ENCODE data around the gene DDX10. TPM values are rescaled to one million over a fixed set of nuclear protein-coding genes. Genes with fewer than 3 reads are reported as not detected.

The DDX10 gene
- total RNA-seq, 1 experiment from 2014 or later: 72.2 TPM

DNA sequence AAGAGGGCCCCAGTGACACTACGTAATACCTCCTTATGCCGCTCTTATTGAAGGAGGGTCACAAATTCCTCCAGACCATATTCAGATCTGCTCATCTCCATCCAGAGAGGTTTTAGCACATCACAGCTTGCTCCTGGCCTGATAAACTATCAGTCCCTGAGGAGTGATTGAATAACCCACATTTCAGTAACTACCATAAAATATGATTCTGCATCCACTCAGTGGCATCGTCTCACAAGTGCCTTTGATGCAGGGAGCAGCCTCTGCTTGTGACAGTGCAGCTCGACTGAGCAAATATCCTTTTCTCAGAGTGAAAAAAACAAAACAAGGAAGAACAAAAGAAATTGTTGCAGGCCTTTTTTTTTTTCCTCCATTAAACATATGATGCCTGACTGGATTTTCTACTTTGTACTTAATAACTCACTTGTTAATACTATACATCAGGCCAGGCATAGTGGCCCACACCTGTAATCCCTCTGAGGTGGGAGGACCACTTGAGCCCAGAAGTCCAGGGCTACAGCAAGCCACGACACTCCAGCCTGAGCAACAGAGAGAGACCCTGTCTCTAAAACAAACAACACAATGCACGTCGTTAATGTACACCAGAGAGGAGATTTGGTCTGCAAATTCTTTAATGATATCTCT is 64.5 kb downstream of the DDX10 start:
- BruUV-seq (replicated peaks): no TSS peak
- H3K9me3 ChIP-seq (ENCODE audit: low read depth, low read length, poor library complexity, severe bottlenecking): no peaks in the 10 kb centered on the region
- POLR2A ChIA-PET (ENCODE audit: low non-redundant PET): no interaction called here
- no peak overlapping the region for H3K27ac ChIP-seq (ENCODE audit: low read depth, low read length, poor library complexity, severe bottlenecking)
- H3K27me3 ChIP-seq (replicated peaks; ENCODE audit: insufficient read depth, low read depth, low read length, poor library complexity): no peaks in the 10 kb centered on the region
- DNase-seq (ENCODE audit: low spot score): no peak
- TF ChIP-seq, protein P1, sequence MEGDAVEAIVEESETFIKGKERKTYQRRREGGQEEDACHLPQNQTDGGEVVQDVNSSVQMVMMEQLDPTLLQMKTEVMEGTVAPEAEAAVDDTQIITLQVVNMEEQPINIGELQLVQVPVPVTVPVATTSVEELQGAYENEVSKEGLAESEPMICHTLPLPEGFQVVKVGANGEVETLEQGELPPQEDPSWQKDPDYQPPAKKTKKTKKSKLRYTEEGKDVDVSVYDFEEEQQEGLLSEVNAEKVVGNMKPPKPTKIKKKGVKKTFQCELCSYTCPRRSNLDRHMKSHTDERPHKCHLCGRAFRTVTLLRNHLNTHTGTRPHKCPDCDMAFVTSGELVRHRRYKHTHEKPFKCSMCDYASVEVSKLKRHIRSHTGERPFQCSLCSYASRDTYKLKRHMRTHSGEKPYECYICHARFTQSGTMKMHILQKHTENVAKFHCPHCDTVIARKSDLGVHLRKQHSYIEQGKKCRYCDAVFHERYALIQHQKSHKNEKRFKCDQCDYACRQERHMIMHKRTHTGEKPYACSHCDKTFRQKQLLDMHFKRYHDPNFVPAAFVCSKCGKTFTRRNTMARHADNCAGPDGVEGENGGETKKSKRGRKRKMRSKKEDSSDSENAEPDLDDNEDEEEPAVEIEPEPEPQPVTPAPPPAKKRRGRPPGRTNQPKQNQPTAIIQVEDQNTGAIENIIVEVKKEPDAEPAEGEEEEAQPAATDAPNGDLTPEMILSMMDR (conservative IDR thresholded peaks at IDR 0.05; ENCODE audit: low read depth, low read length): no peak
- no peak for TF ChIP-seq EZH2 (IDR thresholded peaks at IDR 0.05; ENCODE audit: borderline replicate concordance, low read depth, low read length, poor library complexity, severe bottlenecking)
- no peak overlapping the region for H3K4me3 ChIP-seq (ENCODE audit: low read depth, low read length, poor library complexity, severe bottlenecking)
- CTCF ChIA-PET: interaction anchor here (0.7 kb wide), 1 partner anchor 211 kb away, joined by 3 read pairs; no protein-coding TSS in a partner anchor
- intact Hi-C loops (cut with micrococcal nuclease; ENCODE audit: unreplicated experiment): no loop called here
- peaks cover 15% of the 10 kb centered on the region for H3K4me1 ChIP-seq (ENCODE audit: insufficient read depth, low read length, poor library complexity, severe bottlenecking)
- H3K36me3 ChIP-seq (ENCODE audit: insufficient read depth, low read length, poor library complexity, severe bottlenecking): peaks cover 12% of the 10 kb centered on the region

GRCh38 chr11:108732395-108732794 is 67.5 kb downstream of the DDX10 start:
- CTCF ChIA-PET: no interaction called here
- Histone ChIP-seq H3K36me3 (ENCODE audit: insufficient read depth, low read length, poor library complexity, severe bottlenecking) (no peaks in the 10 kb centered on the region), H3K27me3 (replicated peaks; ENCODE audit: insufficient read depth, low read depth, low read length, poor library complexity) (no peaks in the 10 kb centered on the region), H3K4me3 (ENCODE audit: low read depth, low read length, poor library complexity, severe bottlenecking) (no peak overlapping the region), H3K27ac (ENCODE audit: low read depth, low read length, poor library complexity, severe bottlenecking) (no peak overlapping the region), H3K4me1 (ENCODE audit: insufficient read depth, low read length, poor library complexity, severe bottlenecking) (peaks cover 25% of the 10 kb centered on the region), H3K9me3 (ENCODE audit: low read depth, low read length, poor library complexity, severe bottlenecking) (no peaks in the 10 kb centered on the region)
- no peak for DNase-seq (ENCODE audit: low spot score)
- POLR2A ChIA-PET (ENCODE audit: low non-redundant PET): no interaction called here
- intact Hi-C loops (cut with micrococcal nuclease; ENCODE audit: unreplicated experiment): no loop called here
- BruUV-seq (replicated peaks): no TSS peak
- TF ChIP-seq, protein P1 (conservative IDR thresholded peaks at IDR 0.05; ENCODE audit: low read depth, low read length): no peak
- TF ChIP-seq EZH2 (IDR thresholded peaks at IDR 0.05; ENCODE audit: borderline replicate concordance, low read depth, low read length, poor library complexity, severe bottlenecking): no peak

DNA sequence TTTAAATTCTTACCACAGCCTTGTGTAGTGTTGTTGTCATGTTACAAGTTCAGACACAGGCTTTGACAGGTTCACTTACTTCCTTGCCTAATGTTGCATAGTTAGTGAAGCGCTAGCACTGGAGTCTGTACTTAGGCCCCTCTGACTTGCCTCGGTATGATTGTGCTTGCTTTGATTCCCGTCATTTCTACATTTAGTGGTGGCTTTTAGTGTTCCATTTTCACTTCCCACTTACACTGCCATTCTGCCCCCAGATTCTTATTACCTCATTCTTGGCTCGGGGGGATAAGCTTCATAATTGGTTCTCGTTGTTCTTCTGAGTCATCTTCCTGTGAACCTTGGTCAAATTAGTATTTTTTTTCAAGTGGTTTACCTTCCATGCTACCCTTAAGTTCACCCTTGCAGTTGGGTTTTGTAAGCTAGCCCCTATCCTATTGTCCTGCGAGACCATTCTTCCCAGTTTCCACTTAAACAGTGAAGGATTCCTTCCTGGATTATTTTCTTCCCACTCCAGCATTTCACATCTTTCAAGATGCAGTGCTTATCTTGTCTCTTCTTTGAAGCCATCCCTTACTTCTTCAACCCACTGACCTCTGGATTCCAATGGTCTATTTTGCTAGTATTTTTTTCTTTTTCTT is 68.7 kb downstream of the DDX10 start:
- no peak overlapping the region for H3K4me3 ChIP-seq (ENCODE audit: low read depth, low read length, poor library complexity, severe bottlenecking)
- TF ChIP-seq EZH2 (IDR thresholded peaks at IDR 0.05; ENCODE audit: borderline replicate concordance, low read depth, low read length, poor library complexity, severe bottlenecking): no peak
- TF ChIP-seq, protein P1 (conservative IDR thresholded peaks at IDR 0.05; ENCODE audit: low read depth, low read length): no peak
- ChIA-PET POLR2A (ENCODE audit: low non-redundant PET) (no interaction called here), CTCF (no interaction called here)
- H3K4me1 ChIP-seq (ENCODE audit: insufficient read depth, low read length, poor library complexity, severe bottlenecking): peaks cover 25% of the 10 kb centered on the region
- H3K27me3 ChIP-seq (replicated peaks; ENCODE audit: insufficient read depth, low read depth, low read length, poor library complexity): no peaks in the 10 kb centered on the region
- H3K9me3 ChIP-seq (ENCODE audit: low read depth, low read length, poor library complexity, severe bottlenecking): no peaks in the 10 kb centered on the region
- no TSS peak for BruUV-seq (replicated peaks)
- no peaks in the 10 kb centered on the region for H3K36me3 ChIP-seq (ENCODE audit: insufficient read depth, low read length, poor library complexity, severe bottlenecking)
- peak overlapping the region; percentile 51 for H3K27ac ChIP-seq (ENCODE audit: low read depth, low read length, poor library complexity, severe bottlenecking)
- intact Hi-C loops (cut with micrococcal nuclease; ENCODE audit: unreplicated experiment): no loop called here
- DNase-seq (ENCODE audit: low spot score): peak; percentile 82

All from A673 (cell line).